Measurements from ENCODE around the gene AOX1. TPM values are rescaled to one million over a fixed set of nuclear protein-coding genes. Genes with fewer than 3 reads are reported as not detected.
"Not testable (repeated sequence)": the region's sequence is repeated elsewhere in the genome, so short reads cannot be mapped to it uniquely, and the experiment has no call there.

The AOX1 gene
- polyA plus RNA-seq, 2 donors = 1.9 to 2.8 TPM

- peaks cover 0 to under 1% of the 10 kb centered on the region in 2 donors for H3K36me3 ChIP-seq (ENCODE audit: control insufficient read depth in 2 of 2, insufficient read depth in 2 of 2, low read length in 1 of 2)
- WGBS, 2 donors = 83 to 84% methylated on average over 3 of the region's 3 CpGs
- no peak overlapping the region for H3K4me3 ChIP-seq (ENCODE audit: low read depth in 1 of 2, low read length in 2 of 2)
- no peak overlapping the region for H3K27ac ChIP-seq (ENCODE audit: low read depth in 2 of 2, low read length in 1 of 2)
- no peaks in the 10 kb centered on the region for H3K27me3 ChIP-seq (ENCODE audit: control insufficient read depth in 1 of 2, insufficient read depth in 2 of 2, low read length in 2 of 2)
- H3K9me3 ChIP-seq (ENCODE audit: control insufficient read depth in 2 of 2, insufficient read depth in 1 of 2, low read depth in 1 of 2, low read length in 1 of 2) = no peaks in the 10 kb centered on the region
- H3K4me1 ChIP-seq (ENCODE audit: control insufficient read depth in 2 of 2, insufficient read depth in 2 of 2, low read length in 1 of 2) = no peaks in the 10 kb centered on the region
Measured at GRCh38 chr2:200599206-200599605, 13.4 kb downstream of the AOX1 start.

GRCh38 chr2:200600549-200601225 is 14.9 kb downstream of the AOX1 start:
- Histone ChIP-seq H3K27me3 (ENCODE audit: control insufficient read depth in 1 of 2, insufficient read depth in 2 of 2, low read length in 2 of 2) (no peaks in the 10 kb centered on the region), H3K9me3 (ENCODE audit: control insufficient read depth in 2 of 2, insufficient read depth in 1 of 2, low read depth in 1 of 2, low read length in 1 of 2) (no peaks in the 10 kb centered on the region), H3K4me1 (ENCODE audit: control insufficient read depth in 2 of 2, insufficient read depth in 2 of 2, low read length in 1 of 2) (no peaks in the 10 kb centered on the region), H3K36me3 (ENCODE audit: control insufficient read depth in 2 of 2, insufficient read depth in 2 of 2, low read length in 1 of 2) (no peaks in the 10 kb centered on the region), H3K27ac (ENCODE audit: low read depth in 2 of 2, low read length in 1 of 2) (no peak overlapping the region), H3K4me3 (ENCODE audit: low read depth in 1 of 2, low read length in 2 of 2) (no peak overlapping the region)
- 75 to 77% methylated on average over 7 of the region's 7 CpGs for WGBS, 2 donors

- H3K4me3 ChIP-seq (ENCODE audit: low read depth in 1 of 2, low read length in 2 of 2) = no peak overlapping the region
- no peak overlapping the region for H3K27ac ChIP-seq (ENCODE audit: low read depth in 2 of 2, low read length in 1 of 2)
- H3K9me3 ChIP-seq (ENCODE audit: control insufficient read depth in 2 of 2, insufficient read depth in 1 of 2, low read depth in 1 of 2, low read length in 1 of 2) = no peaks in the 10 kb centered on the region
- H3K36me3 ChIP-seq (ENCODE audit: control insufficient read depth in 2 of 2, insufficient read depth in 2 of 2, low read length in 1 of 2) = no peaks in the 10 kb centered on the region
- H3K4me1 ChIP-seq (ENCODE audit: control insufficient read depth in 2 of 2, insufficient read depth in 2 of 2, low read length in 1 of 2) = no peaks in the 10 kb centered on the region
- 93 to 94% methylated on average over 4 of the region's 4 CpGs for WGBS, 2 donors
- H3K27me3 ChIP-seq (ENCODE audit: control insufficient read depth in 1 of 2, insufficient read depth in 2 of 2, low read length in 2 of 2) = no peaks in the 10 kb centered on the region
Measured at GRCh38 chr2:200602584-200602983, 16.8 kb downstream of the AOX1 start.

GRCh38 chr2:200603972-200604371 is 18.2 kb downstream of the AOX1 start:
- 52 to 74% methylated on average over 3 of the region's 3 CpGs for WGBS, 2 donors
- no peak overlapping the region for H3K4me3 ChIP-seq (ENCODE audit: low read depth in 1 of 2, low read length in 2 of 2)
- H3K27me3 ChIP-seq (ENCODE audit: control insufficient read depth in 1 of 2, insufficient read depth in 2 of 2, low read length in 2 of 2) = no peaks in the 10 kb centered on the region
- no peaks in the 10 kb centered on the region for H3K36me3 ChIP-seq (ENCODE audit: control insufficient read depth in 2 of 2, insufficient read depth in 2 of 2, low read length in 1 of 2)
- H3K9me3 ChIP-seq (ENCODE audit: control insufficient read depth in 2 of 2, insufficient read depth in 1 of 2, low read depth in 1 of 2, low read length in 1 of 2) = no peaks in the 10 kb centered on the region
- peaks cover 0 to 2% of the 10 kb centered on the region in 2 donors for H3K4me1 ChIP-seq (ENCODE audit: control insufficient read depth in 2 of 2, insufficient read depth in 2 of 2, low read length in 1 of 2)
- no peak overlapping the region for H3K27ac ChIP-seq (ENCODE audit: low read depth in 2 of 2, low read length in 1 of 2)

GRCh38 chr2:200604571-200605255 is 18.9 kb downstream of the AOX1 start:
- Histone ChIP-seq H3K4me3 (ENCODE audit: low read depth in 1 of 2, low read length in 2 of 2) (no peak overlapping the region), H3K36me3 (ENCODE audit: control insufficient read depth in 2 of 2, insufficient read depth in 2 of 2, low read length in 1 of 2) (no peaks in the 10 kb centered on the region), H3K9me3 (ENCODE audit: control insufficient read depth in 2 of 2, insufficient read depth in 1 of 2, low read depth in 1 of 2, low read length in 1 of 2) (no peaks in the 10 kb centered on the region), H3K27me3 (ENCODE audit: control insufficient read depth in 1 of 2, insufficient read depth in 2 of 2, low read length in 2 of 2) (no peaks in the 10 kb centered on the region), H3K27ac (ENCODE audit: low read depth in 2 of 2, low read length in 1 of 2) (no peak overlapping the region), H3K4me1 (ENCODE audit: control insufficient read depth in 2 of 2, insufficient read depth in 2 of 2, low read length in 1 of 2) (peaks cover 0 to 2% of the 10 kb centered on the region in 2 donors)
- WGBS, 2 donors = 70 to 74% methylated on average over 5 of the region's 5 CpGs

- Histone ChIP-seq H3K4me1 (ENCODE audit: control insufficient read depth in 2 of 2, insufficient read depth in 2 of 2, low read length in 1 of 2) (peaks cover 0 to 2% of the 10 kb centered on the region in 2 donors), H3K9me3 (ENCODE audit: control insufficient read depth in 2 of 2, insufficient read depth in 1 of 2, low read depth in 1 of 2, low read length in 1 of 2) (no peaks in the 10 kb centered on the region), H3K4me3 (ENCODE audit: low read depth in 1 of 2, low read length in 2 of 2) (no peak overlapping the region), H3K36me3 (ENCODE audit: control insufficient read depth in 2 of 2, insufficient read depth in 2 of 2, low read length in 1 of 2) (no peaks in the 10 kb centered on the region), H3K27me3 (ENCODE audit: control insufficient read depth in 1 of 2, insufficient read depth in 2 of 2, low read length in 2 of 2) (no peaks in the 10 kb centered on the region), H3K27ac (ENCODE audit: low read depth in 2 of 2, low read length in 1 of 2) (no peak overlapping the region)
- 61 to 72% methylated on average over 3 of the region's 3 CpGs for WGBS, 2 donors
Measured at GRCh38 chr2:200608341-200609027, 22.7 kb downstream of the AOX1 start.

DNA sequence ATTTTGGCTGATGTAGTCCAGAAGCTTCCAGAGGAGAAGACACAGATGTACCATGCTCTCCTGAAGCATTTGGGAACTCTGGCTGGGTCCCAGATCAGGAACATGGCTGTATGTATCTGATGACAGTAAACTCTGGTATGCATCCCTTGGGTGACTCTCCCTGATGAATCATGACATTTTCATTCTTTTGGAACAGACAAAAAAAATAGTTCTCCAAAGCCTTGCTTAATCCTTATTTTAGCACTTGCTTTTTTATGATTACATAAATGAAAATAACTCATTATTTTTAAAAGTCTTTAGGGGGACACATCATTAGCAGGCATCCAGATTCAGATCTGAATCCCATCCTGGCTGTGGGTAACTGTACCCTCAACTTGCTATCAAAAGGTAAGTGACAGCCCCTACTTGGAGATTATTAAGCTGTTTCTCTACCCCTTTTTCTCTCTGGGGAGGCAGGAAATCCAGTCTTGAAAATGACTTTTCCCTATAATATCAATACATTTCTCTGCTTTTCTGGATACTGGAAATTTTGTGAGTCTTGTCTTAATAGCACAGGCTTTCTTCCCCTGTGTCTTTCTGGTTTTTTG is 23.3 kb downstream of the AOX1 start:
- no peaks in the 10 kb centered on the region for H3K36me3 ChIP-seq (ENCODE audit: control insufficient read depth in 2 of 2, insufficient read depth in 2 of 2, low read length in 1 of 2)
- no peak overlapping the region for H3K27ac ChIP-seq (ENCODE audit: low read depth in 2 of 2, low read length in 1 of 2)
- no peak overlapping the region for H3K4me3 ChIP-seq (ENCODE audit: low read depth in 1 of 2, low read length in 2 of 2)
- H3K27me3 ChIP-seq (ENCODE audit: control insufficient read depth in 1 of 2, insufficient read depth in 2 of 2, low read length in 2 of 2) = no peaks in the 10 kb centered on the region
- H3K4me1 ChIP-seq (ENCODE audit: control insufficient read depth in 2 of 2, insufficient read depth in 2 of 2, low read length in 1 of 2) = peaks cover 0 to 2% of the 10 kb centered on the region in 2 donors
- H3K9me3 ChIP-seq (ENCODE audit: control insufficient read depth in 2 of 2, insufficient read depth in 1 of 2, low read depth in 1 of 2, low read length in 1 of 2) = no peaks in the 10 kb centered on the region

DNA sequence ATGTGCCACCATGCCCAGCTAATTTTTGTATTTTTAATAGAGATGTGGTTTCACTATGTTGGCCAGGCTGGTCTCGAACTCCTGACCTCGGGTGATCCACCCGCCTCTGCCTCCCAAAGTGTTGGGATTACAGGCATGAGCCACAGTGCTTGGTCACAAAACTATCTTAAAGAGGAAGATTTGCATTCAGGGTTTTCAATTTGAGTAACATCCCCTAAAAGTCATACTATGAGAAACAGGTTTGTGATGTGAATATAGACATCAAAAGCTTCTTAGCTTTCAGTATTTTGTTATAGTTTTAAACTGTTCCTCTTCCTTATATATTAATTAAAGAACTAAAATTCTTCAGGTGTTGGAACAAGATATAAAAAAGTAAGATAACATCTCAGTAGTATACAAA is 24.4 kb downstream of the AOX1 start:
- H3K9me3 ChIP-seq (ENCODE audit: control insufficient read depth in 2 of 2, insufficient read depth in 1 of 2, low read depth in 1 of 2, low read length in 1 of 2) = not testable (repeated sequence)

GRCh38 chr2:200613692-200614091 is 27.9 kb downstream of the AOX1 start:
- Histone ChIP-seq H3K9me3 (ENCODE audit: control insufficient read depth in 2 of 2, insufficient read depth in 1 of 2, low read depth in 1 of 2, low read length in 1 of 2) (no peaks in the 10 kb centered on the region), H3K36me3 (ENCODE audit: control insufficient read depth in 2 of 2, insufficient read depth in 2 of 2, low read length in 1 of 2) (no peaks in the 10 kb centered on the region), H3K4me3 (ENCODE audit: low read depth in 1 of 2, low read length in 2 of 2) (no peak overlapping the region), H3K27ac (ENCODE audit: low read depth in 2 of 2, low read length in 1 of 2) (no peak overlapping the region), H3K4me1 (ENCODE audit: control insufficient read depth in 2 of 2, insufficient read depth in 2 of 2, low read length in 1 of 2) (peaks cover 0 to under 1% of the 10 kb centered on the region in 2 donors), H3K27me3 (ENCODE audit: control insufficient read depth in 1 of 2, insufficient read depth in 2 of 2, low read length in 2 of 2) (no peaks in the 10 kb centered on the region)
- 83 to 86% methylated on average over 4 of the region's 4 CpGs for WGBS, 2 donors

More for the DNA sequence above, 24.4 kb downstream of the AOX1 start:
- H3K27me3 ChIP-seq (ENCODE audit: control insufficient read depth in 1 of 2, insufficient read depth in 2 of 2, low read length in 2 of 2); H3K4me1 ChIP-seq (ENCODE audit: control insufficient read depth in 2 of 2, insufficient read depth in 2 of 2, low read length in 1 of 2); H3K27ac ChIP-seq (ENCODE audit: low read depth in 2 of 2, low read length in 1 of 2); H3K36me3 ChIP-seq (ENCODE audit: control insufficient read depth in 2 of 2, insufficient read depth in 2 of 2, low read length in 1 of 2); H3K4me3 ChIP-seq (ENCODE audit: low read depth in 1 of 2, low read length in 2 of 2): not testable (repeated sequence)
- 83 to 89% methylated on average over 3 of the region's 3 CpGs for WGBS, 2 donors

All from esophagus (tissue), 2 donors.